Measurements from ENCODE around the gene ALDH1A1. TPM values are rescaled to one million over a fixed set of nuclear protein-coding genes. Genes with fewer than 3 reads are reported as not detected.

The ALDH1A1 gene
- total RNA-seq, 1 experiment from 2014 or later, result 17.7 TPM

- BruUV-seq (replicated peaks), result no TSS peak
- no peak for TF ChIP-seq CTCF (IDR thresholded peaks at IDR 0.05; ENCODE audit: unreplicated experiment)
- Mint-ChIP-seq H3K27ac (ENCODE audit: unreplicated experiment) (no peak overlapping the region), H3K27me3 (ENCODE audit: unreplicated experiment) (no peaks in the 10 kb centered on the region), H3K4me3 (ENCODE audit: low read depth, unreplicated experiment) (no peak overlapping the region), H3K9me3 (ENCODE audit: low read depth, unreplicated experiment) (no peaks in the 10 kb centered on the region), H3K36me3 (ENCODE audit: insufficient read depth, unreplicated experiment) (peaks cover 5% of the 10 kb centered on the region), H3K4me1 (ENCODE audit: low read depth, unreplicated experiment) (no peaks in the 10 kb centered on the region)
- intact Hi-C loops (cut with micrococcal nuclease; ENCODE audit: unreplicated experiment), result no loop called here
- CTCF ChIA-PET, result no interaction called here
- no peak for DNase-seq
Measured at GRCh38 chr9:72924154-72924790, 28.6 kb downstream of the ALDH1A1 start.

- Mint-ChIP-seq H3K36me3 (ENCODE audit: insufficient read depth, unreplicated experiment) (peaks cover 5% of the 10 kb centered on the region), H3K4me3 (ENCODE audit: low read depth, unreplicated experiment) (no peak overlapping the region), H3K9me3 (ENCODE audit: low read depth, unreplicated experiment) (no peaks in the 10 kb centered on the region), H3K27ac (ENCODE audit: unreplicated experiment) (no peak overlapping the region), H3K27me3 (ENCODE audit: unreplicated experiment) (no peaks in the 10 kb centered on the region), H3K4me1 (ENCODE audit: low read depth, unreplicated experiment) (no peaks in the 10 kb centered on the region)
- no peak for TF ChIP-seq CTCF (IDR thresholded peaks at IDR 0.05; ENCODE audit: unreplicated experiment)
- intact Hi-C loops (cut with micrococcal nuclease; ENCODE audit: unreplicated experiment), result no loop called here
- no peak for DNase-seq
- CTCF ChIA-PET, result no interaction called here
- BruUV-seq (replicated peaks), result no TSS peak
Measured at GRCh38 chr9:72923077-72923476, 29.8 kb downstream of the ALDH1A1 start.

- BruUV-seq (replicated peaks), result no TSS peak
- no peak for TF ChIP-seq CTCF (IDR thresholded peaks at IDR 0.05; ENCODE audit: unreplicated experiment)
- H3K27ac Mint-ChIP-seq (ENCODE audit: unreplicated experiment), result no peak overlapping the region
Measured at GRCh38 chr9:72921888-72922654, 30.8 kb downstream of the ALDH1A1 start.

GRCh38 chr9:72919246-72919945, 33.5 kb downstream of the ALDH1A1 start:
- CTCF ChIA-PET, result no interaction called here
- Mint-ChIP-seq H3K27ac (ENCODE audit: unreplicated experiment) (no peak overlapping the region), H3K9me3 (ENCODE audit: low read depth, unreplicated experiment) (no peaks in the 10 kb centered on the region), H3K36me3 (ENCODE audit: insufficient read depth, unreplicated experiment) (no peaks in the 10 kb centered on the region), H3K4me1 (ENCODE audit: low read depth, unreplicated experiment) (no peaks in the 10 kb centered on the region), H3K27me3 (ENCODE audit: unreplicated experiment) (no peaks in the 10 kb centered on the region), H3K4me3 (ENCODE audit: low read depth, unreplicated experiment) (no peak overlapping the region)
- intact Hi-C loops (cut with micrococcal nuclease; ENCODE audit: unreplicated experiment), result no loop called here
- no peak for TF ChIP-seq CTCF (IDR thresholded peaks at IDR 0.05; ENCODE audit: unreplicated experiment)
- no peak for DNase-seq
- no TSS peak for BruUV-seq (replicated peaks)

More at GRCh38 chr9:72921888-72922654, 30.8 kb downstream of the ALDH1A1 start:
- CTCF ChIA-PET, result no interaction called here
- no peaks in the 10 kb centered on the region for H3K27me3 Mint-ChIP-seq (ENCODE audit: unreplicated experiment)
- H3K4me1 Mint-ChIP-seq (ENCODE audit: low read depth, unreplicated experiment), result no peaks in the 10 kb centered on the region
- no peaks in the 10 kb centered on the region for H3K9me3 Mint-ChIP-seq (ENCODE audit: low read depth, unreplicated experiment)
- peaks cover 5% of the 10 kb centered on the region for H3K36me3 Mint-ChIP-seq (ENCODE audit: insufficient read depth, unreplicated experiment)
- DNase-seq, result no peak
- intact Hi-C loops (cut with micrococcal nuclease; ENCODE audit: unreplicated experiment), result no loop called here
- H3K4me3 Mint-ChIP-seq (ENCODE audit: low read depth, unreplicated experiment), result no peak overlapping the region
